ENCODE data around the gene PLXNB3. TPM values are rescaled to one million over a fixed set of nuclear protein-coding genes. Genes with fewer than 3 reads are reported as not detected.

The PLXNB3 gene
- total RNA-seq, 1 donor from 2014 or later = 3.3 TPM

DNA sequence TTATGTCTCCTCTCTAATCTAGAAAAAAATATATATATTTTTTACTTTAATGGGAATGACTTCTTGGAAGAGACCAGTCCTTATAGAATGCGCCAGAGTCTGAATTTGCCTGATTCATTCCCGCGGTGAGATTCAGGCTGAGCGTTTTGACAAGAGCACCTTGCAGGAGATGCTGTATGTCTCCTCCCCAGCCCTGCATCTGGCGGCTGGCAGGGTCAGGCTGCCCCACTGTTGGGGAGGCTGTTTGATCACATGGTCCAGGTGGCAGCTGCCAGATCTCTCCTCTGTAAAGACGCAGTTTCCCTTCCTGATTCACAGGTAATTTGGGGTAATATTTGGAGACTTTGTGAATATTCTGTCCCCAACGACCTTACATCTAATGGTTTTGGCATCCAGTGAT is 56.6 kb downstream of the PLXNB3 start:
- no peak for ATAC-seq
- Histone ChIP-seq H3K9me3 (no peaks in the 10 kb centered on the region), H3K27ac (no peak overlapping the region), H3K4me3 (no peak overlapping the region), H3K36me3 (no peaks in the 10 kb centered on the region), H3K4me1 (no peaks in the 10 kb centered on the region), H3K27me3 (no peaks in the 10 kb centered on the region)
- TF ChIP-seq, protein P1, sequence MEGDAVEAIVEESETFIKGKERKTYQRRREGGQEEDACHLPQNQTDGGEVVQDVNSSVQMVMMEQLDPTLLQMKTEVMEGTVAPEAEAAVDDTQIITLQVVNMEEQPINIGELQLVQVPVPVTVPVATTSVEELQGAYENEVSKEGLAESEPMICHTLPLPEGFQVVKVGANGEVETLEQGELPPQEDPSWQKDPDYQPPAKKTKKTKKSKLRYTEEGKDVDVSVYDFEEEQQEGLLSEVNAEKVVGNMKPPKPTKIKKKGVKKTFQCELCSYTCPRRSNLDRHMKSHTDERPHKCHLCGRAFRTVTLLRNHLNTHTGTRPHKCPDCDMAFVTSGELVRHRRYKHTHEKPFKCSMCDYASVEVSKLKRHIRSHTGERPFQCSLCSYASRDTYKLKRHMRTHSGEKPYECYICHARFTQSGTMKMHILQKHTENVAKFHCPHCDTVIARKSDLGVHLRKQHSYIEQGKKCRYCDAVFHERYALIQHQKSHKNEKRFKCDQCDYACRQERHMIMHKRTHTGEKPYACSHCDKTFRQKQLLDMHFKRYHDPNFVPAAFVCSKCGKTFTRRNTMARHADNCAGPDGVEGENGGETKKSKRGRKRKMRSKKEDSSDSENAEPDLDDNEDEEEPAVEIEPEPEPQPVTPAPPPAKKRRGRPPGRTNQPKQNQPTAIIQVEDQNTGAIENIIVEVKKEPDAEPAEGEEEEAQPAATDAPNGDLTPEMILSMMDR (IDR thresholded peaks at IDR 0.05) = no peak
- no peak for DNase-seq
- intact Hi-C loops (cut with DNase I) = no loop called here

DNA sequence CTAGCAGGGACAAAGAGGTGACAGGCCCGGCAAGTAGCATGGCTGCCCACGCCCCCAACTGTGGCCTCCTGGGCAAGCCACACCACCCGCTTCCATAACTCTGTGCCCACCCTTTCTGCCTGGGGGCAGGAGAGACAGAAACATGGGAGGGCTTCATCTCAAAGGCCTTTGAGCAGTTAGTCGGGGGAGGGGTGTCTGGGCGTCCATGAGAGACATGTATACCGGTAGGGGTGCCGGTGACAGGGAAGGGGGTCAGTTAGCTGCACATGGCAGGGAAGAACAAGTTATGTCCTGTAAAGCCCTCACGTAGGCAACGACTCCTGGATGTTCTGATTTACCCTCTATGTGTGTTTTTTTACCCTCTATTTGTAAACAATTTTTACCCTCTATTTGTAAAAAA is 57.0 kb downstream of the PLXNB3 start:
- DNase-seq = no peak
- H3K27me3 ChIP-seq = no peaks in the 10 kb centered on the region
- intact Hi-C loops (cut with DNase I) = no loop called here

DNA sequence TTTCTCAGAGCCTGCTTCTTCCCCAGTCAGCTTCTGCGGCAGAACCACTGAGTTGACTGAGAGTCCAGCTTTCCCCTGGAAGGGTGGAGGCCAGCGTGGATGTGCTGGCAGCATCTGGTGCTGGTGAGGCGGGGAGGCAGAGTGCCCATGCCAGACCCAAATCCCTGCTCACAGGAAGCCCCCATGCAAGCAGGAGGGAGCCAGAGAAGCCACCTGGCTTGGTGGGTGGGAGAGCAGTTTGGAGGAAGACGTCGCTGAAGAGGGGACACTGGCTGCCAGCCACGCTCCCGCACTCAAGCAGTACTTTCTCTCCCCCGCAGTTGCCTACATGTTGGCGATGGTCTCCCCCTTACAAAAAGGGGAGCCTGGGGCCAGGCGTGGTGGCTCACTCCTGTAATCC is 60.3 kb downstream of the PLXNB3 start:
- TF ChIP-seq, protein P1 (IDR thresholded peaks at IDR 0.05) = no peak
- no peak for ATAC-seq
- no peaks in the 10 kb centered on the region for H3K27me3 ChIP-seq

More for the DNA sequence above, 57.0 kb downstream of the PLXNB3 start:
- ATAC-seq = no peak
- no peak overlapping the region for H3K27ac ChIP-seq
- TF ChIP-seq, protein P1 (IDR thresholded peaks at IDR 0.05) = no peak
- no peaks in the 10 kb centered on the region for H3K36me3 ChIP-seq
- H3K4me1 ChIP-seq = no peaks in the 10 kb centered on the region
- no peak overlapping the region for H3K4me3 ChIP-seq
- H3K9me3 ChIP-seq = no peaks in the 10 kb centered on the region

DNA sequence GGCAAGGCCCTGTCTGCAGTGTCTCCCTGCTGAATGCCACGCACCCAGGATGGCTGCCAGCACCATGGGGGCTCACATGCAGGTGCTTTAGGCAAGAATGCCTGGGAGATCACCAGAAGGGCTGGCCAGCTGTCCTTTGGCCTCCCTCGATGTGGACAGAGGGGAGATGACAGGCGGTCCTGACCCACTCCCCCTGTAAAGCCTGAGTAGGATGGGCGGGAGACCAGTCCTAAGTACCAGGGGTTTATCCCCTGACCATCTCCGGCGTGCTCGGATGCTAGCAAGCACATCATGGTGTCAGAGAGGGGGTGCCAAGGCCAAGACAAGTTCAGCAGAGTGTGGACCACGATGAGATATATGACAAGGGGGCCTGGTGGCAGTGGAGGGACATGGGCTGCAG is 61.0 kb downstream of the PLXNB3 start:
- Histone ChIP-seq H3K4me1 (no peaks in the 10 kb centered on the region), H3K27me3 (no peaks in the 10 kb centered on the region), H3K27ac (no peak overlapping the region), H3K36me3 (no peaks in the 10 kb centered on the region), H3K4me3 (no peak overlapping the region), H3K9me3 (no peaks in the 10 kb centered on the region)
- no peak for ATAC-seq
- no peak for DNase-seq
- TF ChIP-seq, protein P1 (IDR thresholded peaks at IDR 0.05) = no peak
- intact Hi-C loops (cut with DNase I) = no loop called here

More for the DNA sequence above, 60.3 kb downstream of the PLXNB3 start:
- Histone ChIP-seq H3K4me1 (no peaks in the 10 kb centered on the region), H3K36me3 (no peaks in the 10 kb centered on the region), H3K4me3 (no peak overlapping the region), H3K27ac (no peak overlapping the region), H3K9me3 (no peaks in the 10 kb centered on the region)
- intact Hi-C loops (cut with DNase I) = no loop called here
- DNase-seq = no peak

Other genes with a start within 250 kb of the PLXNB3 start
- not detected for gene ATP2B3, start 246.6 kb upstream of the PLXNB3 start, total RNA-seq
- gene CCNQ, start 165.1 kb upstream of the PLXNB3 start, total RNA-seq = 18.9 TPM
- gene DUSP9, start 117.0 kb upstream of the PLXNB3 start, total RNA-seq = not detected
- 0.72 TPM for gene PNCK, start 90.4 kb upstream of the PLXNB3 start, total RNA-seq
- gene SLC6A8, start 76.3 kb upstream of the PLXNB3 start, total RNA-seq = 8.0 TPM
- 233 TPM for gene BCAP31, start 39.9 kb upstream of the PLXNB3 start, total RNA-seq
- 15.1 TPM for gene ABCD1, start 39.4 kb upstream of the PLXNB3 start, total RNA-seq
- gene SRPK3, start 16.8 kb downstream of the PLXNB3 start, total RNA-seq = not detected
- 42.7 TPM for gene IDH3G, start 30.1 kb downstream of the PLXNB3 start, total RNA-seq
- 204 TPM for gene SSR4, start 30.4 kb downstream of the PLXNB3 start, total RNA-seq
- gene PDZD4, start 66.3 kb downstream of the PLXNB3 start, total RNA-seq = 8.3 TPM
- gene L1CAM, start 121.9 kb downstream of the PLXNB3 start, total RNA-seq = 1.2 TPM
- gene AVPR2, start 140.4 kb downstream of the PLXNB3 start, total RNA-seq = 3.0 TPM
- gene ARHGAP4, start 162.0 kb downstream of the PLXNB3 start, total RNA-seq = 69.8 TPM
- 84.6 TPM for gene NAA10, start 170.8 kb downstream of the PLXNB3 start, total RNA-seq
- 46.4 TPM for gene RENBP, start 180.4 kb downstream of the PLXNB3 start, total RNA-seq
- 47.5 TPM for gene HCFC1, start 207.6 kb downstream of the PLXNB3 start, total RNA-seq
- 9.0 TPM for gene TMEM187, start 208.5 kb downstream of the PLXNB3 start, total RNA-seq